AG09309 (cell line): ENCODE results near the gene ANKRD13D.
"Not testable (repeated sequence)": the region's sequence is repeated elsewhere in the genome, so short reads cannot be mapped to it uniquely, and the experiment has no call there.

ENCODE experiments used
- DNase-seq: peaks from one replicate; pipeline ENCODE4 v3.0.0-alpha.2; 2010; ENCODE audit warnings: low read depth
- H3K4me3 ChIP-seq: 2 replicates; pipeline ENCODE4 v1.5.1; 2011; ENCODE audit warnings: mild to moderate bottlenecking, low read depth, low read length, moderate library complexity; ENCODE audit not compliant: control insufficient read depth
- TF ChIP-seq, protein P1 (sequence below): IDR thresholded peaks from 2 replicates; pipeline ENCODE4 v1.5.1; 2011; ENCODE audit warnings: mild to moderate bottlenecking, low read depth, low read length, inconsistent platforms; ENCODE audit not compliant: insufficient read depth, control insufficient read depth; ENCODE audit errors: missing control alignments

The ANKRD13D gene

DNA sequence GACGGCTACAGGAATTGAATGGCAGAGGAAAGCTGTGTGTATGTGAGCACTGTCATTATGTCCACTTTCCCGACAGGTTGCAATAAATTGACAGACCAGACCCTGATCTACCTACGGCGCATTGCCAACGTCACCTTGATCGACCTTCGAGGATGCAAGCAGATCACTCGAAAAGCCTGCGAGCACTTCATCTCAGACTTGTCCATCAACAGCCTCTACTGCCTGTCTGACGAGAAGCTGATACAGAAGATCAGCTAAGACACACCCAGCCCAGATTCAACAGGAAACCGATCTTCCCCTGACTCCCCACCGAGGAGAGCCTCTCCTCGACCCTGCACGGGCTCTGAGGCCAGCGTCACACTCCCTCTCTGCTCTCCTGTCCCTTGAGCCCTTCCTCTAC lies 34.3 kb upstream of the ANKRD13D start:
- no peak for DNase-seq
- H3K4me3 ChIP-seq: no peak overlapping the region
- TF ChIP-seq, protein P1, sequence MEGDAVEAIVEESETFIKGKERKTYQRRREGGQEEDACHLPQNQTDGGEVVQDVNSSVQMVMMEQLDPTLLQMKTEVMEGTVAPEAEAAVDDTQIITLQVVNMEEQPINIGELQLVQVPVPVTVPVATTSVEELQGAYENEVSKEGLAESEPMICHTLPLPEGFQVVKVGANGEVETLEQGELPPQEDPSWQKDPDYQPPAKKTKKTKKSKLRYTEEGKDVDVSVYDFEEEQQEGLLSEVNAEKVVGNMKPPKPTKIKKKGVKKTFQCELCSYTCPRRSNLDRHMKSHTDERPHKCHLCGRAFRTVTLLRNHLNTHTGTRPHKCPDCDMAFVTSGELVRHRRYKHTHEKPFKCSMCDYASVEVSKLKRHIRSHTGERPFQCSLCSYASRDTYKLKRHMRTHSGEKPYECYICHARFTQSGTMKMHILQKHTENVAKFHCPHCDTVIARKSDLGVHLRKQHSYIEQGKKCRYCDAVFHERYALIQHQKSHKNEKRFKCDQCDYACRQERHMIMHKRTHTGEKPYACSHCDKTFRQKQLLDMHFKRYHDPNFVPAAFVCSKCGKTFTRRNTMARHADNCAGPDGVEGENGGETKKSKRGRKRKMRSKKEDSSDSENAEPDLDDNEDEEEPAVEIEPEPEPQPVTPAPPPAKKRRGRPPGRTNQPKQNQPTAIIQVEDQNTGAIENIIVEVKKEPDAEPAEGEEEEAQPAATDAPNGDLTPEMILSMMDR: no peak

DNA sequence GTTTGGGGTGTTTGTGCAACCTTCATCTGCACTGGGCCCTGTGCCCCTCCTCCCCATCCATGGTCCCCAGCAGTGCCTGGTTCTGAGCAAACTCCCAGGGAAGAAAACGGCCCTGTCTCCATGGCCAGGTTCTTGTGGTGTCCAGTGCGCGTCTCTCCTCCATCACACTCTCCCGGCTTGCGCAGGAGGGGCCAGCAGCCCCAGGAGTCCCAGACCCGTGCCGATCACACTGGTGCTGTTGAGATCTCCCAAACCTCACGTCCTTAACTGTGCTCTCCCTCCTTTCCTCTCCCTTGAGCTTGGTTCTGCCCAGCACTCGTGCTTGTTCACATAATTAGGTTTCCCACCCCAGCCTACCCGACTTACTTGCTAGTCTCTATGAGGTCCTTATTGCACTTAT lies 33.8 kb upstream of the ANKRD13D start:
- TF ChIP-seq, protein P1: no peak
- H3K4me3 ChIP-seq: no peak overlapping the region
- DNase-seq: no peak

DNA sequence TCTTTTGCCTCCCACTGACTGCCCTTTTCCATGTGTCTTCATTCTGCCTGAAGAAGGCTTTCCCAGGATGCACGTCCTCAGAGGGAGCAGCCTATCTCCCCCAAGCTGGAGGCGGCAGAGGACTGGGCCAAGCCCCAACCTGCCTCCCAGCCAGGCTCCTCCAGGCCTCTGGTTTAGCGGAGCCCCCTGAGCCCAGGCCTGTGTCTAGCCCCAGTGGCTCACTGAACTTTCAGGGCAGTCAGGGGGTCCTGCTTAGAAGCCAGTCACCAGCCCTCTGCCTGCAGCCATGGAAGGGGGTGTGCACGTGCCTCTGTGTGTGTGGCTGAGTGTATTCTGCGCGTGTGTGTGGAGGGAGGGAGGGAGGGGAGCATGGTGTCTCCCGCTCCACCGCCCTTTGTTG lies 33.2 kb upstream of the ANKRD13D start:
- no peak overlapping the region for H3K4me3 ChIP-seq
- DNase-seq: no peak
- TF ChIP-seq, protein P1: no peak

DNA sequence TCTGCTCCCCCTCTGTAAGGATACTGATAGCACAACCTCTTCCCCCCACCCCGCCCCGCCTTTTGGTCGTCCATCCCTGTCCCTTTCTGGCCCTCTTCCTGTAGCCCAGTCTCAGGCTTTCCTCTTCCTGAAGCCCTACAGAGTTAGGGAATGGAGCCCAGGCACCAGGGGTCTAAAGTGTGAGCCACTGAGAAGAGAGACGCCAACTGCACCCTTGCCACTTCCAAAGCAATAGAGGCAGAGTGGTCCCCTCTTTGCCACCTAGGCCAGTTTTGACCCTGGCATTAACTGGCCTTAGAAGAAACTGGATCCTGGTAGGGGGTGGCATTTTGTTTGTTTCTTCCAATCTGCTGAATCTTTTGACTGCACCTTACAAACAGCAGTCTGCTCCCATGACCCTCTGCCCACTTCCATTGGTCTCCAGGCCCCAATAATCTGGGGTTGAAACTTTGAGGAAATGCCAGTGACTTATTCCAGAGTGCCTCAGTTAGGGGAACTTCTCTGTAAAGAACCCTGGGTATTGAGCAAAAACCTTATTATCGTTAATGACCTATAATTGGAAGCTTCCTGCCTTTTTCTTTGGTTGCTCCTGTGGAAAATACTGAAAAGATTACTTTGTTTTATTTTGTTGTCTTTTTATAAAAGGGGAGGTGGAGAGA lies 32.5 kb upstream of the ANKRD13D start:
- DNase-seq: no peak
- H3K4me3 ChIP-seq: no peak overlapping the region
- TF ChIP-seq, protein P1: no peak

DNA sequence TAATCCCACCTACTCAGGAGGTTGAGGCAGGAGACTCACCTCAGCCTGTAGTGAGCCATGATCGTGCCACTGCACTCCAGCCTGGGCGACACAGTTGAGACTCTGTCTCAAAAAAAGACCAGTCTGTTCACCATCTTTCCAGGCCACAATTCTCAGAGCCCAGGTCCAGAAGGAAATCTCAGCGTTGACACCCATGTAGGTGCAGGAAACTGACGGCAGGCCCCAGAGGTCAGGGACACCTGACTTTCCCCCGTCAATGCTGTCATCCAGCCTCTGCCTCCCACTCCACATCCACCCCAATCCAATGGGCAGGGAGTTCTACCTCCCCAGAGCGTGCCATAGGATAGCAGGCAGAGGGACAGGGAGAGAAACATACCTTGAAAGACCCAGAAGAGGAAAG lies 28.7 kb upstream of the ANKRD13D start:
- TF ChIP-seq, protein P1: no peak
- H3K4me3 ChIP-seq: no peak overlapping the region
- no peak for DNase-seq

DNA sequence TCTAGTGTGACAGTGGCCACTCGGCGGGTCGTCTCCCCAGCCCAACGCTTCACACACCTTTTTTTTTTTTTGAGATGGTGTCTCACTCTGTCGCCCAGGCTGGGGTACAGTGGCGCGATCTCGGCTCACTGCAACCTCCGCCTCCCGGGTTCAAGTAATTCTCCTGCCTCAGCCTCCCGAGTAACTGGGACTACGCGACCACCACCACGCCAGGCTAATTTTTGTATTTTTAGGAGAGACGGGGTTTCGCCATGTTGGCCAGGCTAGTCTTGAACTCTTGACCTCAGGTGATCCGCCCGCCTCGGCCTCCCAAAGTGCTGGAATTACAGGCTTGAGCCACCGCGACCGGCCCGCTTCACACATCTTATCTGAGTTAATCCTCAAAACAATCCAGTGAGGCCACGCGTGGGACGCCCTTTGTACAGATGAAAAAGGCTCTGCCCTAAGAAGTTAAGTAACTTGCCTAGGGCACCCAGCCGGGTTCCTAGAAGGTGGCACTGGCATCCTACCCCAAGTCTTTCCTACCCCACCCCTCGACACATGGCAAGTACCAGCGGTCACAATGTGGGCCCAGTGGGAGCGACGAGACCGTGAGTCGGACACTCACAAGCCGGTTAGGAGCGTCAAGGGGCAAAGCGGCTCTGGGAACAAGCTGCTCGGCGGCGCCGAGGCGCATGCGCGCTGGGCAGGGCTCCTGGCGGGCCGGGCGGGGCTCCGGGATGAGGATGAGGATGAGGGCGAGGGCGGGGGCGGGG lies 28.0 kb upstream of the ANKRD13D start:
- H3K4me3 ChIP-seq: peak overlapping the region; percentile 40
- DNase-seq: not testable (repeated sequence)

DNA sequence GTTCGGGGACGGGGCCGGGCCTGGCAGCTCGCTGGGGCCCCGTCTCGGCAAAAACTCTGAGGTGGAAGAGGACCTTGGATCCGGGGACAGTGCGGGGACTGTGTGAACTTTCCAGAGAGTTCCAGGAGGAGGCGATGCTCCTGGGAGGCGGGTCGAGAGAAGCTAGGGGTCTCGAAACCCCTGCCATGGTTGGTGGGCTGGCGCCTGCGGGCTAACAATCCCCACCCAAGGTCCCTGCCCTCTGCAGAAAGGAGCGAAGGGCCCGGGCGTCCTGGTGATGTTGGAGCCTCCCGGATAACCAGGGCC lies 27.5 kb upstream of the ANKRD13D start:
- DNase-seq: no peak
- H3K4me3 ChIP-seq: peak overlapping the region; percentile 9
- TF ChIP-seq, protein P1: peak; percentile 15
